Left ventricle myocardium inferior (tissue), 1 donor: ENCODE measurements around the gene HRK. TPM values are rescaled to one million over a fixed set of nuclear protein-coding genes. Genes with fewer than 3 reads are reported as not detected.

Experiments
- DNase-seq: peaks from one replicate; pipeline ENCODE4 v3.0.0-alpha.2; 2020
- H3K27ac ChIP-seq: fragments of 200-600 bp; replicated peaks from 2 replicates; pipeline ENCODE4 v1.8.0; 2021
- H3K27me3 ChIP-seq: fragments of 200-600 bp; 2 replicates; pipeline ENCODE4 v1.8.0; 2021; ENCODE audit warnings: low read depth
- H3K36me3 ChIP-seq: fragments of 200-600 bp; 2 replicates; pipeline ENCODE4 v1.8.0; 2021
- H3K4me1 ChIP-seq: fragments of 200-600 bp; 2 replicates; pipeline ENCODE4 v1.8.0; 2021
- H3K4me3 ChIP-seq: fragments of 200-600 bp; 2 replicates; pipeline ENCODE4 v1.8.0; 2021; ENCODE audit warnings: mild to moderate bottlenecking, moderate library complexity
- H3K9me3 ChIP-seq: fragments of 200-600 bp; replicated peaks from 2 replicates; pipeline ENCODE4 v1.8.0; 2021
- CTCF ChIP-seq: fragments of 200-600 bp; IDR thresholded peaks from 2 replicates; pipeline ENCODE4 v1.8.0; 2021; ENCODE audit warnings: antibody characterized with exemption, mild to moderate bottlenecking, borderline replicate concordance
- intact Hi-C: fragments of 100-400 bp; cut with micrococcal nuclease; formaldehyde crosslinking; loops from one replicate; pipeline ENCODE4 v1.11.0; 2022
- total RNA-seq: library from RNA; stranded (reverse); fragmentation: NEBNext Ultra II Directional; extraction: Animal tissue kit (Norgen Biotek cat#: 25700); gene quantifications from one replicate; pipeline ENCODE4 v1.2.1, GENCODE V29; 2021
- donor health status: DM: no; HTN: yes; CAD: no; lungs with severe emphysema.

HRK gene
- total RNA-seq, 1 donor from 2014 or later = 0.77 TPM

- intact Hi-C loops = no loop called here
- Histone ChIP-seq H3K36me3 (no peaks in the 10 kb centered on the region), H3K4me3 (no peak overlapping the region), H3K27ac (no peak overlapping the region), H3K4me1 (no peaks in the 10 kb centered on the region), H3K27me3 (no peaks in the 10 kb centered on the region), H3K9me3 (no peaks in the 10 kb centered on the region)
- no peak for DNase-seq
- no peak for TF ChIP-seq CTCF
These were observed 48.9 kb downstream of the HRK start for GRCh38 chr12:116832353-116832752.

- no peaks in the 10 kb centered on the region for H3K36me3 ChIP-seq
- H3K9me3 ChIP-seq = peaks cover 11% of the 10 kb centered on the region
- H3K4me3 ChIP-seq = no peak overlapping the region
- DNase-seq = no peak
- no peaks in the 10 kb centered on the region for H3K27me3 ChIP-seq
- no peak overlapping the region for H3K27ac ChIP-seq
- no peak for TF ChIP-seq CTCF
- intact Hi-C loops = no loop called here
- no peaks in the 10 kb centered on the region for H3K4me1 ChIP-seq
These were observed 53.8 kb downstream of the HRK start for GRCh38 chr12:116827432-116827831.

- H3K27me3 ChIP-seq = no peaks in the 10 kb centered on the region
- intact Hi-C loops = no loop called here
- TF ChIP-seq CTCF = no peak
These were observed 60.0 kb downstream of the HRK start for GRCh38 chr12:116821291-116821690.

GRCh38 chr12:116820064-116820656 is 61.1 kb downstream of the HRK start:
- Histone ChIP-seq H3K4me1 (peaks cover 13% of the 10 kb centered on the region), H3K27me3 (no peaks in the 10 kb centered on the region), H3K27ac (peak overlapping the region; percentile 98), H3K36me3 (no peaks in the 10 kb centered on the region), H3K9me3 (peaks cover 9% of the 10 kb centered on the region), H3K4me3 (no peak overlapping the region)
- TF ChIP-seq CTCF = no peak
- no peak for DNase-seq
- intact Hi-C loops = no loop called here

More at GRCh38 chr12:116821291-116821690, 60.0 kb downstream of the HRK start:
- Histone ChIP-seq H3K4me1 (peaks cover 13% of the 10 kb centered on the region), H3K9me3 (peaks cover 11% of the 10 kb centered on the region), H3K36me3 (no peaks in the 10 kb centered on the region), H3K4me3 (no peak overlapping the region), H3K27ac (no peak overlapping the region)
- no peak for DNase-seq

- H3K27me3 ChIP-seq = no peaks in the 10 kb centered on the region
- peak overlapping the region; percentile 98 for H3K27ac ChIP-seq
- no peaks in the 10 kb centered on the region for H3K36me3 ChIP-seq
- intact Hi-C loops = no loop called here
- DNase-seq = peak; percentile 90
- H3K4me3 ChIP-seq = peak overlapping the region; percentile 87
- H3K4me1 ChIP-seq = peaks cover 13% of the 10 kb centered on the region
- peak; percentile 22 for TF ChIP-seq CTCF
- no peaks in the 10 kb centered on the region for H3K9me3 ChIP-seq
These were observed 62.1 kb downstream of the HRK start for GRCh38 chr12:116818948-116819832.
